Mesenteric fat pad (tissue), 1 donor: ENCODE results near the gene ARHGAP20. TPM values are rescaled to one million over a fixed set of nuclear protein-coding genes. Genes with fewer than 3 reads are reported as not detected.

Source experiments
- DNase-seq: peaks from one replicate; pipeline ENCODE4 v3.0.0-alpha.2; 2020; ENCODE audit warnings: low spot score
- total RNA-seq: library from RNA; stranded (reverse); fragmentation: NEBNext Ultra II Directional; extraction: Animal tissue kit (Norgen Biotek cat#: 25700); gene quantifications from one replicate; pipeline ENCODE4 v1.2.1, GENCODE V29; 2021
- donor health status: DM: yes; HTN: yes; CAD: no.

Gene ARHGAP20
- total RNA-seq, 1 donor from 2014 or later: 20.6 TPM

DNA sequence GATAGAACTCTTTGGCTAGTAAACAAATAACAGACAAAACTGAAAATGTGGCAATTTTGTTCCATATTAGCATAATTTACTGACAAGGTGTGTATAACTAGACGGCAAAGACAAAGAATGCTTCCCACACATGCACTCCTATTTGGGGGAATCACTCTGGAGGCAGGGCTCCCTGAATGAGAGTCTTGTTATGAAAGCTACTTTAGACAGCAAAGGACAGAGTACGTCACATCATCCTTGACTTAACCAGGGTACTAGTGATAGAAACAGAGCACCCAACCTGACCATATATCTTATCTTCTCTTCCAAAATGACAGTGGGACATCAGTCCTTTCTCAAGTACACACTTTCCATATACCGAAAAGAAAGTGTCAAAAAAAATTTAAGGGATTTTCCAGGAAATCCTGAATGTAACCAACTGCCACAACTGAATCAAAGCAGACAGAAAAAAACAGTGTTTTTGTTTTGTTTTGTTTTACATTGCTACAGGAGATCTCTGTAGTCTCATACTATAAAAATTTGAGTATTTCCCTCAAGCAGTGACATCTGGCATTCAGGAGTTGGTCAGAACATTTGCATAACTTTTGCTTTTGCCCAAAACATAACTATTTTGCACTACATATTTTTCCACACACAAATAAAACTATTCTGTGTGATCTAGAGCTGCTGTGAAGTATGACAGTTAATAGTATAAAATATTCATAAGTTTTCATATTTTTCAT, 98.9 kb downstream of the ARHGAP20 start:
- DNase-seq: no peak

DNA sequence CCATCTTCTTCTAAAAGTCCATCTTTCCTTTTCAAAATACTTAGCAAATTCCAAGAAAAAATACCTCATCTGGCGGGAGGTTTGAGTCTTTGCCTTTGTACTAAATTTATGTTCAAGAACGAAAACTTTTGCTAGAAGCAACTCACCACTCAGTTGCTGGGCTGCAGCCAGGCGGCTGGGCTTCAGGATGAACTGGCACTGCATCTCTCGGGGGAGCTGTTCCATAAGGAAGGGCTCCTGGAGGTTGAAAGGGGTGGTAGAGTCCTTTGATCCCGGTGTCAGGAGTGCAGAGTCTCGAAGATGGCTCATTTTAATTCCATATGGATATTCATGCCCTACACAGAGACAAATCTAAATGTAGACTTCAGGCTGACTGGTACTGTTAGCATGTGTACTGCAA, 105.8 kb downstream of the ARHGAP20 start:
- no peak for DNase-seq

DNA sequence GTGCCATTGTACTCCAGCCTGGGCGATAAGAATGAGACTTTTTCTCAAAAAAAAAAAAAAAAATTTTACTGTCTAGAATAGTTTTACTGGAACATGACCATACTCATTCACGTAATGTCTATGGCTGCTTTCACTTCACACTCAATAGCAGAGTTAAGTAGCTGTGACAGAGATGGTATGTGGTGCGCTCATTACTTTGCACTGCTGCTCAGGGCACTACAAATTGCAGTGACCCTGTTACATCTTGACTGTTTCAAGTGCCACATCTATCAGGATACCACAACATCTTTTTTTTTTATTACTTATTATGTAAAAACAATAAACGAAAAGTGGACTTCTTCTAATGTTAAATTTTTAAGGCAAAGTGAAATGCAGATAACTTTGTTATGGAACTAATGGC, 110.3 kb downstream of the ARHGAP20 start:
- no peak for DNase-seq

DNA sequence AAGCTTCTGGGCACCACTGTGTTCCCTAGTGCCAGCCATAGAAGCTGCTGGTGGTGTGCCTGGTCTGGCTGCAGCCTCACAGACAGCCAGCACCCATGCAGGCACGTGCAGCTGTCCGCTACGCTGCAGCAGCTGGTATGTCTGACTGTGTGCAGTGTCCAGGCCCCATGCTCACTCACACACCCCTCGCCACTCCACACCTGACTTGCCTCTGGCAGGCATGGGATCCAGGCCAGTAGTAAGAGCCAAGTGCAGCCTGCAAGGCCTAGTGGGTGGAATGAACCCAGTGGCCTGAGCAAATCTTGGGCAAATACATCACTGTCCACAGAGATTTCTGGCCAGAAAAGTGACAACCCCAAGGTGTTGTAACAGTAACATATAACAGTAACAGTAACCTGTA, 111.9 kb downstream of the ARHGAP20 start:
- no peak for DNase-seq

GRCh38 chr11:110599207-110599606, 113.0 kb downstream of the ARHGAP20 start:
- DNase-seq: no peak

- no peak for DNase-seq
Measured at GRCh38 chr11:110598725-110599124, 113.5 kb downstream of the ARHGAP20 start.

GRCh38 chr11:110587972-110588371, 124.3 kb downstream of the ARHGAP20 start:
- DNase-seq: no peak

DNA sequence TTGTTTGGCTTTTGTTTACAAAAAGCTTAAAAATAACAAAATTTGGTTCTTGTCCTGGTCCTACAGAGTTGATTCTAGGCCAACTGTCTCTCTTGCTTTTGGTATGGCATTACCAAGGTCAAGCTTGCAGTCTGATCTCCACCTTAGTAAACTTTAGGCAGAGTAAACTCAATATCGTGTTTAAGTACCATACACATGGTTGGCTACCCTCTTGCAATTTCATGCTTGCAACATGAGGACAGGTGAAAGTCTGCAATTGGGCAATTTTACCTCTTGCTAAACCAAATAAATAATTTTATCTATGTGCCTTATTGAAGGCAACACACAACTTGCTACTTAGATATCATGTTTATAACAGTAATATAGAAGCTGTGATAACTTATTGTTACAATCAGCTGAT, 125.1 kb downstream of the ARHGAP20 start:
- DNase-seq: no peak

DNA sequence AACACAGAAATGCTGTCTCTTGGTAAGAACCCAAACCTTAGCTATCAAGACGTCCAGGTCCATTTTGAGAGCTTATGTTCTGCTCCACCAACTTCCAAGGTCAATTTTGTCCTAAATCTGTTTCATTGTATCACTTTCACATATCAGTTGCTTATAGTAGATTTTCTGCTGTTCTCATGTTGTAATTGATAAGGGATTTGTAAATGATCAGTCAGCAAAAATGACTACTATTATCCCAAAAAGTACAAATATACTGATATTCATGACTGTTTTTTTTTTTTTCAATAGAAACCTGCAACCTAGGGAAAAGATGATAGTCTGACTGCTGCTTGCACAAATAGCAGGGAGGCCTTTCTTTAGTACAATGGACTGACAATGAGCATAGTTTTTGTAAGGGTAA, 128.1 kb downstream of the ARHGAP20 start:
- DNase-seq: no peak

- no peak for DNase-seq
Measured at GRCh38 chr11:110582728-110583432, 129.4 kb downstream of the ARHGAP20 start.

DNA sequence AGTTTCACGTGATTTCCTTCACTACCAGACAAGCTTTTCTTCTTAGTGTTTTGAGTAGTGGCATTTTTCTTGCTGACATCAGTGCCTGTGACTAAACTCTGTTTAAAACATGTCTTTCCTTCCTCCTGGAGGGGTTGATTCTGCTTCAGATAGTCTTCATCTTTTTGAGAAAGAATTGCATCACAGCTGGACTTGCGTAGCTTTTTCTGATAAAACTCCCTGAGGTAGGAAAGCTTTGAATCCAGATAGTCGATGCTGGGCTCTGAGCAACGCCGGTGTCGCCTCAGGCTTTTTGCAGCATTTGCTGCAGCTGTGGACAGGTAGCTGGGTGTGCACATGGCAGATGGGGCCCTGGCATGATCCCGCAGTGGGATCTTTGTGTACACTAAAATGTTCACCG, 131.7 kb downstream of the ARHGAP20 start:
- no peak for DNase-seq

GRCh38 chr11:110573411-110573810, 138.8 kb downstream of the ARHGAP20 start:
- no peak for DNase-seq

DNA sequence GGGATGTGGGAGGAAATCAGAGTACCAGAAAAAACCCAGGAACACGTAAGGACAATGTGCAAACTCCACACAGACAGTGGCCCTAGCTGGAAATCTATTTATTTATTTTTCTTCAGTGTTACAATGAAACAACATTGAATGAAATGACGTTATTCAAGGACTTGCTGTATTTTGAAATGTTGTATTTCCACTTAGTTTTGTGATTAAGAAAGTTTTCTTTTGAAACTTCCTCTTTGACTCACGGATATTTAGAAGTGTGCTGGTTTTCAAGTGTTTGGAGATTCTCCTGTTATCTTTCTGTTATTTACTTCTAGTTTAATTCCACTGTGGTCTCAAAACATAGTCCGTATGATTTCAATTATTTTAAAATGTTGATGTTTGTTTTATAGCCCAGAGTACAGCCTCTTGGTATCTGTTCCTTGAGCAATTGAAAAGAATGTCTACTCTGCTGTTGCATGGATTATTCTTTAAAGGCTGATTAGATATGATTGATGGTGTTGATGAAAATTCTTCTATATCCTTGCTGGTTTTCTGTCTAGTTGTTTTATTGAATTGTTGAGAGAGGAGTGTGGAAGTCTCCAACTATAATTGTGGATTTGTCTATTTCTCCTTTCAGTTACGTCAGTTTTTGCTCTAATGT, 141.0 kb downstream of the ARHGAP20 start:
- DNase-seq: no peak

- DNase-seq: no peak
Measured at GRCh38 chr11:110566577-110566976, 145.7 kb downstream of the ARHGAP20 start.

GRCh38 chr11:110565357-110566336, 146.6 kb downstream of the ARHGAP20 start:
- no peak for DNase-seq

DNA sequence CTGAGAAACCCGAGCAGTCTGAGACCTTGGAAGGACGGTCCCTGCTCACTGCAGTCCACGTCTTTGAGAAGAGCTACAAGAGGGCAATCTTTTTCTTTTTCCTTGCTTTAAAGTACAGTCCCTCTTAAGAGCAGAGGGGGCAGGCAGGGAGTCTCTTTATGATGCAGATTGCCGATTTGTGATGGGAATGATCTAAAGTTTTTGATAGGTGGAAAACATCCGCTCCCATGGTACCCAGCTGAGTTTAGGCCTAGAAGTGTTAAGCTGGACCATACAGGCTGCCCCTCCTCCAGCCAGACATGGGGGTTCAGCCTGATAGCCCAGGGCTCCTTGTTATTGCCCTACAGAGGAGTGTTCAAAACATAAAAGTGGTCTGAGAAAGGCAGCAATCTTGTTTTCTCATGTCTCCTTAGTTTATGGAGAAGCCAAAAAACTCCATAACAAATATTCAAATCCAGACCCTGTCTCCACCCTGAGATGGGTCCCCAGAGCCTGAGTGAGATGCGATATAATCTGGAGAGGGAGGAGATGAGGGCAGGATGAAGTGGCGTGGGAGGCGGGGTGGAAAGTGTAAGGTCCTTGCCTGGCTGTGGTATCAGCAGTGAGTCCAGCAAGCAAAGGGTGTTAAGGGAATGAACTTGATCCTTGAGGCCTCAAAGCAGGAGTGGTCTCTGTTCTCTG, 147.4 kb downstream of the ARHGAP20 start:
- no peak for DNase-seq

GRCh38 chr11:110544779-110545178, 167.5 kb downstream of the ARHGAP20 start:
- no peak for DNase-seq

GRCh38 chr11:110538154-110538553, 174.1 kb downstream of the ARHGAP20 start:
- no peak for DNase-seq

DNA sequence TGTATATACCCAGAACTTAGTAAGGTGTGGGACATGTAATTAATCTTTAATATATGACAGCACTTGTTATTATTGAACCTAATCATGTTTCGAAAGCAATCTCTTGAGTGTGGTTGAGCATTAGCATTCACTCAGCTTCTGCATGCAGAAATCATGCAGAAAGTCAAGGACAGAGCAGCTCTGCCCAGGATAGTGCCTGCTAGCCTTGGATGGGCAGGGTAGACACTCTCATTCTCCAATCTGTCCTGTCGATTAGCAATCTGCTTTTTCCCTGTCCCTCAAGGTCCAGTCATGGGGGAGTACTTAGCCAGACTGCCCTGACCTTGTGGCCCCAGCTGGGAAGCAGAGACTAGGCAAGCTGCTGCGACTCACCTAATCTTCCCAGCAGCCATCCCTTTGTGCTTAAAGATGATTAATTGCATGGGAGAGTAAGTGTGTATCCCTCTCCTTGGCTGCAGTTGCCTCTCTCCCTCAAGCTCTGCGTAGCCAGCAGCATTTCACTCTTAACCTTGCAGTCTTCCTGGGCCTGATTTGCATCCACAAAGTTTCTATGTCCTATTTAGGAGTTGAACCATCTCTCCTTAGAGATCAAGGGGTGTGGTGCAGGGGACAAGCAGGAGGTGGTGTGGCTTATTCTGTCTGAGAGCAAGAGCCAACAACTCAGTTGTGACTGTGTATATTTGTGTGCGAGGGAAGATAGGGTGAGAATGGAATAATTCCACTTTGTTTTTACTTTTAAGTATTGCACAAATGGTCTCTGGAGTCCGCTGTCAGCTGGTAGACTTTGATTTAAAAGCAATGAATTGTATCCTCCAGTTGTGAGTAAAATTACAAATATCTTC, 181.1 kb downstream of the ARHGAP20 start:
- no peak for DNase-seq

DNA sequence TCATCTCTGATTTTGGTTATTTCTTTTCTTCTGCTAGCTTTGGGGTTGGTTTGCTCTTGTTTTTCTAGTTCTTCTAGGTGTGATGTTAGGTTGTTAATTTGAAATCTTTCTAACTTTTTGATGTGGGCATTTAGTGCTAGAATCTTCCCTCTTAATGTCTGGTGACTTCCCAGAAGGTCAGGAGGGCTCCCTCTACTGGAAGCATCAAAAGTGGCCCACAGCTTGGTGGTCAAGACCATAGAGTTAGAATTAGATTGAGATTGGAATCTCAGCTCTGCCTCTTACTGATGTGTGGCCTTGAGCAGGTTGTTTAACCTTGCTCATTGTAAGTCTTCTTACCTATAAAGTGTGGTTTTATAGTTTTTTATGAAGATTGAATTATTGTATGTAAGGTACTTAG, 183.2 kb downstream of the ARHGAP20 start:
- no peak for DNase-seq
